Superior temporal gyrus (tissue), 1 donor: ENCODE measurements around the gene OTC.

Experiments used
- DNase-seq: peaks from one replicate; pipeline ENCODE4 v3.0.0-alpha.2; 2016; ENCODE audit errors: extremely low spot score

The OTC gene

DNA sequence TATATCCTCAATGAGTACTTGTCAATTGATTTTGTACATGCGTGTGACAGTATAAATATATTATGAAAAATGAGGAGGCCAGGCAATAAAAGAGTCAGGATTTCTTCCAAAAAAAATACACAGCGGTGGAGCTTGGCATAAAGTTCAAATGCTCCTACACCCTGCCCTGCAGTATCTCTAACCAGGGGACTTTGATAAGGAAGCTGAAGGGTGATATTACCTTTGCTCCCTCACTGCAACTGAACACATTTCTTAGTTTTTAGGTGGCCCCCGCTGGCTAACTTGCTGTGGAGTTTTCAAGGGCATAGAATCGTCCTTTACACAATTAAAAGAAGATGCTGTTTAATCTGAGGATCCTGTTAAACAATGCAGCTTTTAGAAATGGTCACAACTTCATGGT lies at the start of gene OTC:
TSS of gene OTC (plus strand) at position 243 of the 400 bp plus-strand sequence. CDS start at position 336, 93 bp downstream.
- no peak for DNase-seq

DNA sequence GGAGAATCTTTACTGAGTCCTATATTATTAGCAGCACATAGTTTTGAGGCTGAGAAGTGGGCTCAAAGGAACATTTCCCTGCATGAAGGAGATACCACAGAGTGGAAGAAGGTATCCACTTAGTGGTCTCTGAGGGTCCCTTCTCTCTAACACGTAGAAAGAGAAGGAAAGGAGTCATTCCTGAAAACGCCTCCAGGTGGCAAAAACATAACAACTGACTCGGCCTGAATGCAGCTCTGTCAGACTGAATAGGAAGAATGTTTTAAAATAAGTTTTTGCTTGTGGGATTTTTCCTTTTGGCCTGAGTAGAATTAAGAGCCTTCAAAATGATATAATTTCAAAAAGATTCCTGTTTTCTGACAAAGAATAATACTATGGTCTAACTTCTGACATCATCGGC lies 48.4 kb upstream of the OTC start:
- DNase-seq = no peak

DNA sequence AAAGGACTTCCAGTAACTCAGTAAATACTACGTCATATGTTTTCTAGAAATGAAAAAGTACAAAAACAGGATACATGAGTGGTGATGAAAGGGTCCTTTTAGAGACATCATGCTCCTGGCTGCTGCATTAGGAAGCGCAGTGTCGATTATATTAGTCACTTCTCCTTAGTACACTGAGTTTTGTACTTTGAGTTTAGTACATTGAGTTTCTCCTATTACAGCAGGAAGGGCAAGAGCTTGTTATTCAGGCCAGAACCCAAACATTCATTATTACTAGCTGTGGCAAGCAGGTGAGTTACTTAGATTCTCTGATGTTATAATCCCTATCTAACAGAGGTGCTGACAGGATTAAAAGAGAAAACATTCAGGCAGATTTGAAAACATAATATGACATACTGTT lies 46.4 kb upstream of the OTC start:
- DNase-seq = no peak

DNA sequence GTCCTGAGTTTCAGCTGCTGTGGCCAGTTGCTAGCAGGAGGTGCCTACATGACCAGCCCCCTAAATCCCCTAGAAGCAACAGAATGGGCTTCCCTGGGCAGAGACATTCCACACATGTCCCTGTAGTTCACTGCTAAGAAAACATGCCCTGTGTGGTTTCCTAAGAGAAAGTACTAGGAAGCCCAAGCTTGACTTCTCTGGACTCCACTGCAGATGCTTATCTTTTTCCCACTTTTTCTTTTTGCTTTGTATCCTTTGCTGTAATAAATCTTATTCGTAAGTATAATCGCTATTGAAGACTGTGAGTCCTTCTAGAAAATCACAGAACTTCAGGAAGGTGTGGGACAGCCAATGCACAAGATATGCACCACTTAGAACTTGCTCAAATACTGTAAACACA lies 40.7 kb upstream of the OTC start:
- DNase-seq = no peak

DNA sequence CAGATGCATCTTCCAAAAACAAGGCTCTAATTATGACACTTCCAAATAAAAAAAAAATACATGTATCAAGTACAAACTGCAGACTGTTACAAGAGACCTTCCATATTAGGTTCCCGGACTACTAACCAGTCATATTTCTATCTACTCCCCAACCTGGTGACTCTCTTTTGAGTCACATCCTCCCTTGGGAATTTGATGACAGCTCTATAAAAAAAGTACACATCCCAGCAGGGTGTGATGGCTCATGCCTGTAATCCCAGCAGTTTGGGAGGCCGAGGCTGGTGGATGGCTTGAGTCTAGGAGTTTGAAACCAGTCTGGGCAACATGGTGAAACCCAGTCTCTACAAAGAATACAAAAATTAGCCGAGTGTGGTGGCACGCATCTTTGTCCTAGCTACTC lies 40.0 kb upstream of the OTC start:
- no peak for DNase-seq

DNA sequence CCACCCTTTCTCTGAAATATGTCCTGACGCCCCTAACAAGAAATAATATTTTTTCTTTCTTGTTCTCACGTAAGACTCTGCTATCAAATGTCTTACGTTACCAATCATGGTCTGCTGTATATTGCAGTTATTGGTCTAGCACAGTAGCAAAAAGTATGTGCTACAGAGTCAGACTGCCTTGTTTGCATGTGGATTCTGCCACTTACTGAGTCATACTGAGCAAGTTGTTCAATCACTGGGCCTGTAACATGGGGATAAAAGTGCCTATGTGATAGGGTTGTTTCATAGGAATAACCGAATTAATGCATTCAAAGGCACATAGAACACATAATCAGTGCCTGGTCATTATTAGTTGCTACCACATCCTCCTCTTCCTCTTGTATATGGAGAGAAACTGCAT lies 39.2 kb upstream of the OTC start:
- DNase-seq = no peak

DNA sequence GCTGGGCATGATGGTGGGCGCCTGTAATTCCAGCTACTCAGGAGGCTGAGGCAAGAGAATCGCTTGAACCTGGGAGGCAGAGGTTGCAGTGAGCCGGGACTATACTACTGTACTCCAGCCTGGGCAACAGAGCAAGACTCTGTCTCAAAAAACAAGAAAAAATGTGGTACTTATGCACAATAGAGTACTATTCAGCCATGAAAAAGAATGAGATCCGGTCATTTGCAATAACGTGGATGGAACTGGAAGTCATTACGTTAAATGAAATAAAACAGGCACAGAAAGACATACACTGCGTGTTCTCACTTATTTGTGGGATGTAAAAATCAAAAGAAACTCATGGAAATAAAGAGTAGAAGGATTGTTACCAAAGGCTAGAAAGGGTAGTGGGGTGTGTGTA lies 37.2 kb upstream of the OTC start:
- DNase-seq = no peak

DNA sequence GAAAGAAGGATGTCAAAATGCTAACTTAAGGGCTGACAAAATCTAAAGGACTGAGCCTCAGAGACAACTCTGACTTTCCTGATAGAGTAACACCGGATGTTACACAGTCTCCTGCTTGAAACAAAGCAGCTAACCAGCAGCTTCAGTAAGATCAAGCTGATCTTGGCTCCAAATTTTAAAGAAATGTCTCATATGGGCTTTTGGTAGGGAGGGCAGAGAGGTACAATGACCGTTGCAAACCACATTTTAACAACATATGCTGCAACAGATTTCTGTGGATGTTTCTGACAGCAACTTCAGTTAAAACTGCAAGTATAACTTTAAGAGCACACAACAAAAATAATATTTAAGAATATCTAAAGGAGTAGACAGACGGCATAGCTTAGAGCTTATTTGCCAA lies 34.2 kb upstream of the OTC start:
- DNase-seq = no peak

DNA sequence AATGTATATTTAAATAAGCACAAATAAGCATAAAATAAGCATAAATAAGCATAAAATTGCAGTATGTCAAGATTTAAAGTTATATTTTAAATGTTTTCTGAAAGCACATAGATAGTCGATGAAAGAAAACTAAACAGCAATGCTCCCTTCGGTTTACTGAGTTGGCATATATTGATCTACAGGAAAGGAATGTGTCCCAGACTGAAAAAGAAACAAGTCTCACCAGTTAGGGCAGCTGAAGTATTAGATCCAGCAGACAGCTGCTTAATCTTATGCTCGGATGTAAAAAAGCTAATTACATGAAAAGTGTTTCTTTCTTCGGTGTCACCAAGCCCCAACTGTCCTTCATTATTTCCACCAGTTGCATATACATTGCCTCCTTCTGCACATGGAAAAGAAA lies 33.8 kb upstream of the OTC start:
- DNase-seq = no peak

DNA sequence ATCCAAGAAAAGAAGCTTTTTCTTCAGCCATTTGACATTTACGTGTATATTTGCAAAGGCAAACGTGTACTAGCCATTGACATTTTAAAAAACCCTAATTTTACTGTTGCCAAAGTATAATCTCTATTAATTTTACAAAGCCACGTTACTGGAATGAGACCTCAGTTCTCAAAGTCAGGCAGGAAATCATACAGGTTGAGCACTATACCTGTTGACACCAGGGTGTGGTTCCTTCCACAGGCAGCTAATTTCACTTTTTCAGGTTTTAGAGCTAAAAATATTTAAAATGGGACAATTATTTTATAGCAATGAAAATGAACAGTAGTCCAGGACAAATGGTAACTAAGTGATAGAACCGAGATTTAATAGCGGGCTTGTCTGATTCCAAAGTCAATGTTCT lies 31.6 kb upstream of the OTC start:
- no peak for DNase-seq

DNA sequence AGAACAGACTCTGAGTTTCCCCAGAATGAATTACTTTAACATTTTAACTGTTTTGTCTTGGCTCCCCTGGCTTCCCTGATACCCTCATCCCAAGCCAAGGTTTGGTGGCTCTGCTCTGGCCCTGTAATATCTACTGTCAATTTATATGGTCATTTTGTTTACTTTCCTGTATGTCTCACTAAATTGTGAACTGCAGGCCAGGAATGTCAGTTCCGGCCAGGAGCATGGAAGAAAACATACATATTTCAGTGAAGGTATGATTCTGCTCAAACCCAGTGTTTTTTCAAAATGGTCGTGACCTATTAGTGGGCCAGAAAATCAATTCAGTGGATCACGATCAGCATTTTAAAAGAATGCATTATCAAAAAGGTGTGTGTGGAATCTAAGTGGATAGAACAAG lies 26.3 kb upstream of the OTC start:
- DNase-seq = no peak

DNA sequence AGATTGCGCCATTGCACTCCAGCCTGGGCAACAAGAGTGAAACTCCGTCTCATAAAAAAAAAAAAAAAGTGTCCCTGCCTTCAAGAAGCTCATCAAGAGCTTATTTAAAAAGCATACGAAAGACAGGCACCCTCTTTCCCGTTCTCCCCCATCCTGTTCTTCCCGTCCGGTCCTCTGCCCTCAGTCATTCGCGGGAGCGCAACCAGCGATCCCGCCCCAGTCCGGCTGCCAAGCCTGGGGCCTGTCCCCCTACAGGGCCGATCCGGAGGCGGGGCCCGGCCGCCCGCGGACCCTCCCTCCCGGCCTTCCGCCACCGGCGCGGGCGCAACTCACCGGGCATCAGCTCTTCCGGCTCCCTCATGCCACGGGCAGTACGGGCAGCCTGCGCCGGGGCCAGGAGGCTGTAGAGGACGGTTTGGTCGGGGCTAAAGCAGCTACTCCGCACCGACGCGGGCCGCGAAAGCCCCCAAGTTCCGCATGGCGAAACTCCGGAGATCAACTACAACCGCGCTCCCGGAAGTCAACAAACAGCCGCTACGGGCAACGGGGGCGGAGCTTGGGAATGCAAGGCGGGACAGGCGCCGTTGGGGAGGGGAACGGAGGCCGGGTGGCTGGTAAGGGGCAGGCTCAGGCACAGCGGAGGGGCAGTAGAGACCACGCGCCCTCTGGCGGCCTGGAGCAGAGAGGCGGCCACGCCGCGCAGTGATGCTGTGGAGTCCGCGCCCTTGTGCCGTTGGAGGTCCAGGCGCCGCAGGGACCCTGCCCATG lies 25.2 kb upstream of the OTC start, which contains the start of gene RPGR:
TSS of gene RPGR (minus strand) at position 503 of the 768 bp plus-strand sequence. CDS start at position 361, 142 bp downstream.
- peak; percentile 84 for DNase-seq

DNA sequence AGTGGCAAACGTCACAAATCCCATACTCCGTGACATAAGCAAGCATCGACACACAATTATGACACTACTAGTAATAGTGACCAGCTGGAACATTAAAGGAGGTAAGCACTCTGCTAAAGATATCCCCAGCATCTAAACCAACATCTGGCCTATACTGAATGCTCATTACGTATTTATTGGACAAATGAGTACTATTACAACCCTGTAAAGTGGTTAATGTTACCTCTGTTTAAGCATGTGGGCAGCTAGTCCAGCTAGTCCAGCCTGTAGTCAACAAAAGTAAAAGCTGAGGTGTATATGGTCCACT lies 24.7 kb upstream of the OTC start:
- DNase-seq = no peak

DNA sequence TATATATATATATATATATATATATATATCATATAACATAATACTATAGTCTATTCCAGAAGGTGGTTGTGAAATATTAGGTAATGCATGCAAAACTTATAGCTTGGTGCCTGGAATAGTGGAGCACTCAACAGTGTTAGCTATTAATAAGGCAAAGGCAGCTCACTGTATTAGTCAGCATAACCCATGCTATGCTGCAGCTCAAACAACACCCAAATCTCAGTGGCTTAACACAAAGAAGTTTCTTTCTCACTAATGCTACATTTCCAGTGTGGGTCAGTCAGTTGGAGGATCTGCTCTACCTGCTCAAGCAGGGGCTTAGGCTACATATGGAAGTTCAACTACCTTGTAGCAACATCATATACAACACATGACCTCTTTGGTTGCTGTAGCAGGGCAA lies 19.9 kb upstream of the OTC start:
- DNase-seq = no peak

DNA sequence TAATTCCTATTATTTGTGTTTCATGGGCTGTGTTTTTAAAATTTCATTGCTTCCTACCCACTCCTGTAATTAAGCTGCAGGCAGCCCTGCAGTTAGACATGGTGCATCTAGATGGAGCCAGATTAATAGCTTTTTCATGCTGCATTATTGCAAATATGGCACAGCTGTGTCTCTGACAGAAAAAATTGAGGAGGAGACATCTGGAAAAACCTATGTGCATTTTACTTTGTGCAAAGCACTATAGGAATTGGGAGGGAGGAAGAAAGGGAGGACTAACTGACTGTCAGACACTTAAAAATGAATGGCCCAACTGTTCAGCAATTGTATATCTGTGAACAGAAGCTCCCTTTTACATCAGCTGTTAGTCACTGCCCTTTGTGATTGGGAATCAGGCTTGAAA lies 17.0 kb upstream of the OTC start:
- DNase-seq = peak; percentile 53

DNA sequence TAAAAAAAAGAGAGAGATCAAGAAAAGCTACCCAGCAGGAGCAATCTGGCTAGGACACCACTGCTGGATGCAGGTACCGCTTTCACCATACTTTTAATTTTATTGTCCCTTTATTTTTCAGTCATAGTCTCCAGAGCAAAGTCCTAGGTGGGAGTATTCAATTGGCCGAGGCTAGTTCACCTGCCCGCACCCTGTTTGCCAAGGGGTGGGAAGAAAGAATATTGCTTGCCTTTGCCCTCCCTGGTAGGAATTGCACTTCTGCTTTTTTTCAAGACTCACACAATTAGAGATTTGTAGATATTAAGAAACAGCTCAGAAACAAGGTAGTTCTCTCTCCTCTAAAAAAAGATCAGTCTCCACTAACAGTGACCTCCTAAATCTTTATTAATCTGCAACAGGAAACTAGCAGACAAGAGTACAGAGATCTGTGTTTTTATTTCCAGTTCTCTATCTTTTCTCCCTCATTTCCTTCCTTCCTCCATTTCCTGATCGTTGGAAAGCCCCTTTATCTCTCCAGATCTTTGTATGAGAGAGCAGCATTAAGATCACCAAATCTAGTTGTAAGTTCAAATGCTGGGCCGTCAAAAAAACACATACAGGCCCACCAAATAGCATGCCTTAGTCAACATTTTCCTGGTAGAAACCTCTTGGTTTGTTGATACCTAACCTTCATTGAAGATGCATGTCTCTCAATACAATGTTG lies 15.7 kb upstream of the OTC start:
- no peak for DNase-seq

DNA sequence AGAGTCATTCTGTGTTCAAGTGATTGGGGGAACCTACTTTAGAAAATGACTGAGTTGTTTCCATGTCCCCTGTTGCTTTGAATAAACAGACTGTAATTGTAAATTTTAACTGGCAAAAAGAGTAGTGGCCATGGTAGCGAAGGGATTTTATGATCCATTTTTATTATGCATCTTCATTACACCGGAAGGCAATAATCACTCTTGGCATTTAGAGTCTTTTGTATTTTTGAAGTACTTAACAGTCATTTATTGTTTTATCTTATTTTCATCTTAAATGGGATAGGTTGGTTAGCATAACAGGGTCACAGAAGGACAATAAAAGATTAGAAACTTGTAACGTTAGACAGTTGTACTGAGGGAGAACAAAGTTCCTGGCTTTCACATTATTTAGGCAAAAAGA lies 11.0 kb upstream of the OTC start:
- no peak for DNase-seq

DNA sequence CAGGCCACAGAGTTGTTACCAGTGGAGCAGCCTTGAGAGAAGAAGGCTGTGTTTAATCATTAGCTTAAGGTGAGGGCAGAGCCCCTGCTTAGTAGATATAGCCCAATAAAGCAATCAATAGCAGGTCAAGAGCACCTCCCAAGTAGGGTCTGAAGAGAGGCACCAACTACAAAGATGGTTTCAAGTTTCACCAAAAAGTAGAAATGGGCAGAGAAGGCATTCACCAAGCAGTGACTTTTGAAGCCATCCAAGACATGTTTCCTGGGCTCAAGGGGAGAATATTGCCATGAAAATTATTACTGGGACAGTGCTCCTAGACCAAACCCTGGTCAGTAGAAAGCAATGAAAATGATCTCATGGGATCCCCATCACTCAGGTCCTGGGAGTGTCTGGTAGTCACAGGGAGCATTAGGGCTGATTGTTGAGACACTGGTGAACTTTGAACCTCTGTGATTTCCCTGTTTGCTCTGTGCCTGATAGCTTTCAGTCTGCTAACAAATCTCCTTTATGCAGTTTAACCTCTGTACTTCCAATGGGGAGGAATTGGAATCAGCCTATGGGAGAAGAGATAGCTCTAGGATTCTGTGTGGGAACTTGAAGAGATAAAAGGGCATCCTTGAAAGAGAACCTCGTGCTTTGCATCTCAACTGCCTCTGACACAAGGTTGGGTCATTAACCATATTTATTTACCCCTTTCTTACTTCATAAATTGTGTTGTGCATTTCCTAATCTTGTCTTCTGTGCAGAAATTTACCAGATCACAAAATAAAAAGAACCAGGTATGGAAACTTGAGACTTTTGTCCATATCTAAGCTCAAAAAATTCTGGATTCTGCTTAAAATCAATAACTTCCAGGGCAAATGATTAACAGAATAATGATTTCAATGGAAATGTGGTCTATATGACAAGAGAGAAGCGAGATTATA lies 9.3 kb upstream of the OTC start:
- DNase-seq = no peak

DNA sequence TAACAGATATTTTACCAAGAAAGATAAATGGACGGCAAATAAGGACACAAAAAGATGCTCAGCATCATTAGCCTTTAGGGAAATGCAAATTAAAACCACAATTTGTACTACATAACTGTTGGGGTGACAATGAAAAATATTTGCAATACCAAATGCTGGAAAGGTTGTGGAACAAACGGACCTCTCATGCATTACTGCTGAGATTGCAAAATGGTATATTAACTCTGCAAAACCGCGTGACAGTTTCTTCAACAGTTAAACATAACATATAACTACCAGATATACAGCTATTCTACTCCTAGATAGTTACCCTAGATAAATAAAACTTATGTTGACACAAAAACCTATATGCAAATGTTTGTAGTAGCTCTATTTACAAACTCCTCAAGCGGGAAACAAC lies 6.3 kb upstream of the OTC start:
- no peak for DNase-seq

DNA sequence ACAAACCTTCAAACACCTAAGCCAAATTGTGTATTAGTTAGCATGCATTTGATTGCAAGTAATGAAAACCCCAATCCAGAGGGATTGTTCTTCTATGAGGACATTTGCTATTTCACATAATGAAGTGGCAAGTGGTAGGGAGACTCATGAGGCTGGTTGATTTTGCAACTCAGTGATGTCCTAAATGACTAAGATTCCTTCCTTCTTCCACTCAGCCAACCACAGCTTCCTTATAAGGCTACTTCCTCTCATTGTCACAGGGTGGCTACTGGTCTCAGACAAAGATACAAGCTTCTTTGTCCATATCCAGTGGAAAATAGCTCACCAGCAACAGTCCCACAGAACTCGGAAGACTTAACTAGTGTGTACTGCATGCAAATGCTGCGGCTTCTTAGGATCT lies 5.3 kb upstream of the OTC start:
- peak; percentile 22 for DNase-seq

DNA sequence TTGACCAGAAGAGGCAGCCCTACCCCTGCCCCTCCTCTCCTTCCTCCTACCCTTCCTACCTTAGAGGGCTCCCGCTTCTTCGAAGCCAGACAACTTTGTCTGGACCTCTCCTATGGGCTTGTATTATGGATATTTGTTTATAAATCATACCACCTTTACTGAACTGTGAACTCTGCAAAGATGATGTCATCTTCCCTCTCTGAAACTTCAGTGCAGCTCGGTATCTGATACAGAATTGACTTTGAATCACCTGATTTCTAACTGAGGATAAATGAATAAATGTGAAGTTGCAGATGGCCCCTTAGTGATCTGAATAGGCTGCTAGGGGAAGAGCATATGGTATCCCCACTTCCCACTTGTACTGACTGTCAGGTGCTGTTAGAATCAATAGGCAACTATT lies 1.1 kb upstream of the OTC start:
- DNase-seq = no peak

DNA sequence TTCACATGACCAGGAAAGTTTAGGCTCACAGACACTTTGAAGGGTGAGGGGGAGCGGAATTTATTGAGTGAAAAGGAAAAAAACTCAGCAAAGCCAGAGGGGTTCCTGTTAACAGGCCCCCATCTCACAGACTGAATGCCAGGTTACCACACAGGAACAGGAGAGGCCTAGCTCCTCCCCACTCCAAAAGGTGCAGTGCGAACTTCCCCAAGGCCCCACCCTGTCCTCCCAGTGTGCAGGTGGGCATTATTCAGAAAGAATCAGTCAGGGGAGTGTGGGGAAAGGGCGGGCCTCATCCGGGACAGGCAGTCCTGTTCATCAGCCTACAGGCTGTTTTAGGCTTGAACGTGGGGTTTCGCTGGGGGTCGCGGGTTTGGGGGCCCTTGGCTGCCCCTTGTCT lies 4.0 kb downstream of the OTC start:
- no peak for DNase-seq
